Hepatocyte (in vitro differentiated cells): ENCODE results near the gene FAM9B. TPM values are rescaled to one million over a fixed set of nuclear protein-coding genes. Genes with fewer than 3 reads are reported as not detected.

Source experiments
- DNase-seq: peaks from one replicate; pipeline ENCODE4 v3.0.0-alpha.2; 2016; ENCODE audit warnings: low spot score
- H2AFZ ChIP-seq: fragments of 200-600 bp; sonication (generic); 2 replicates; pipeline ENCODE4 v1.6.0; 2016; ENCODE audit warnings: antibody characterized with exemption, mild to moderate bottlenecking
- H3K27ac ChIP-seq: fragments of 200-600 bp; sonication (generic); 2 replicates; pipeline ENCODE4 v1.5.1; 2016; ENCODE audit warnings: mild to moderate bottlenecking
- H3K27me3 ChIP-seq: fragments of 200-600 bp; sonication (generic); 2 replicates; pipeline ENCODE4 v1.6.1; 2016
- H3K36me3 ChIP-seq: fragments of 200-600 bp; sonication (generic); replicated peaks from 2 replicates; pipeline ENCODE4 v1.5.1; 2016; ENCODE audit warnings: low read depth; ENCODE audit not compliant: insufficient read depth
- H3K4me1 ChIP-seq: fragments of 200-600 bp; sonication (generic); 2 replicates; pipeline ENCODE4 v1.5.1; 2016; ENCODE audit warnings: mild to moderate bottlenecking, moderate library complexity; ENCODE audit not compliant: insufficient read depth
- H3K4me2 ChIP-seq: fragments of 200-600 bp; sonication (generic); 2 replicates; pipeline ENCODE4 v1.6.0; 2016
- H3K4me3 ChIP-seq: fragments of 200-600 bp; sonication (generic); 2 replicates; pipeline ENCODE4 v1.5.1; 2016; ENCODE audit warnings: mild to moderate bottlenecking
- H3K79me2 ChIP-seq: fragments of 200-600 bp; sonication (generic); 2 replicates; pipeline ENCODE4 v1.6.0; 2017; ENCODE audit warnings: mild to moderate bottlenecking
- H3K9me2 ChIP-seq: fragments of 200-600 bp; sonication (generic); replicated peaks from 2 replicates; pipeline ENCODE4 v1.6.0; 2017; ENCODE audit warnings: mild to moderate bottlenecking; ENCODE audit not compliant: insufficient read depth
- H3K9me3 ChIP-seq: fragments of 200-600 bp; sonication (generic); 2 replicates; pipeline ENCODE4 v1.5.1; 2016; ENCODE audit warnings: low read depth, mild to moderate bottlenecking
- H4K20me1 ChIP-seq: fragments of 200-600 bp; sonication (generic); 2 replicates; pipeline ENCODE4 v1.6.0; 2016; ENCODE audit warnings: mild to moderate bottlenecking; ENCODE audit not compliant: insufficient read depth, poor library complexity, severe bottlenecking
- CTCF ChIP-seq: fragments of 200-600 bp; sonication (generic); IDR thresholded peaks from 2 replicates; pipeline ENCODE4 v1.5.1; 2016; ENCODE audit warnings: antibody characterized with exemption, mild to moderate bottlenecking; ENCODE audit not compliant: poor library complexity
- EZH2 ChIP-seq: fragments of 200-600 bp; sonication (generic); IDR thresholded peaks from 2 replicates; pipeline ENCODE4 v1.6.1; 2016; ENCODE audit warnings: antibody characterized with exemption, mild to moderate bottlenecking, borderline replicate concordance
- EZH2phosphoT487 ChIP-seq: fragments of 200-600 bp; sonication (generic); IDR thresholded peaks from one replicate; pipeline ENCODE4 v1.6.1; 2018; ENCODE audit warnings: antibody characterized with exemption, mild to moderate bottlenecking, low read depth, moderate library complexity; ENCODE audit not compliant: unreplicated experiment, severe bottlenecking
- WGBS: methylation state at CpG from one replicate; pipeline ENCODE4 v1.1.6; 2016; ENCODE audit warnings: low lambda C conversion rate; ENCODE audit errors: missing lambda C conversion rate; 5-methylcytosine and 5-hydroxymethylcytosine counted together
- polyA plus RNA-seq: library from polyadenylated mRNA; unstranded; fragments of >200 nt; fragmentation: Nextera tagmentation; extraction: Ambion mirVana; gene quantifications from 2 replicates; pipeline ENCODE4 v1.2.1, GENCODE V29; 2016
- total RNA-seq: library from RNA; depleted of rRNA; stranded (reverse); fragments of >200 nt; gene quantifications from 2 replicates; pipeline ENCODE4 v1.2.3, GENCODE V29; 2014

The FAM9B gene
- total and polyA plus RNA-seq, 2 experiments from 2014 or later, result not detected

- Histone ChIP-seq H3K27me3 (no peaks in the 10 kb centered on the region), H3K27ac (no peak overlapping the region), H3K4me3 (no peak overlapping the region), H4K20me1 (no peaks in the 10 kb centered on the region), H3K4me1 (peaks cover 7% of the 10 kb centered on the region), H3K9me3 (no peaks in the 10 kb centered on the region), H3K9me2 (no peaks in the 10 kb centered on the region), H3K4me2 (no peak overlapping the region), H3K36me3 (no peaks in the 10 kb centered on the region), H3K79me2 (no peaks in the 10 kb centered on the region), H2AFZ (no peak overlapping the region)
- 81% methylated on average over 4 of the region's 4 CpGs for WGBS
- DNase-seq, result no peak
- TF ChIP-seq EZH2 (no peak), EZH2phosphoT487 (no peak), CTCF (no peak)
Observed at GRCh38 chrX:9071031-9071650, 37.2 kb upstream of the FAM9B start.

- Histone ChIP-seq H4K20me1 (no peaks in the 10 kb centered on the region), H3K27me3 (no peaks in the 10 kb centered on the region), H3K4me2 (no peak overlapping the region), H3K79me2 (no peaks in the 10 kb centered on the region), H3K36me3 (no peaks in the 10 kb centered on the region), H2AFZ (no peak overlapping the region), H3K4me1 (peaks cover 7% of the 10 kb centered on the region), H3K9me2 (no peaks in the 10 kb centered on the region), H3K9me3 (no peaks in the 10 kb centered on the region), H3K27ac (no peak overlapping the region), H3K4me3 (no peak overlapping the region)
- no peak for TF ChIP-seq CTCF
- no peak for TF ChIP-seq EZH2phosphoT487
- no peak for TF ChIP-seq EZH2
- 81% methylated on average over 5 of the region's 5 CpGs for WGBS
- DNase-seq, result no peak
Observed at GRCh38 chrX:9069573-9069972, 35.6 kb upstream of the FAM9B start.

GRCh38 chrX:9064694-9065093, 30.8 kb upstream of the FAM9B start:
- Histone ChIP-seq H3K27me3 (no peaks in the 10 kb centered on the region), H4K20me1 (no peaks in the 10 kb centered on the region), H3K79me2 (no peaks in the 10 kb centered on the region), H3K4me1 (no peaks in the 10 kb centered on the region), H3K4me3 (no peak overlapping the region), H3K27ac (no peak overlapping the region), H3K9me2 (no peaks in the 10 kb centered on the region), H2AFZ (no peak overlapping the region), H3K9me3 (no peaks in the 10 kb centered on the region), H3K36me3 (no peaks in the 10 kb centered on the region), H3K4me2 (no peak overlapping the region)
- no peak for TF ChIP-seq EZH2phosphoT487
- TF ChIP-seq EZH2, result no peak
- TF ChIP-seq CTCF, result no peak
- no peak for DNase-seq
